SU-DHL-6 (cell line): ENCODE measurements around the gene XIRP2.
"Not testable (repeated sequence)": the region's sequence is repeated elsewhere in the genome, so short reads cannot be mapped to it uniquely, and the experiment has no call there.

Source experiments
- EZH2phosphoT487 ChIP-seq: fragments of 200-600 bp; sonication (generic), shearing (Covaris generic); conservative IDR thresholded peaks from 2 replicates; pipeline ENCODE4 v1.6.1; 2018; ENCODE audit warnings: mild to moderate bottlenecking, antibody characterized with exemption, low read length, moderate library complexity, mixed read lengths
- TF ChIP-seq, protein P1 (sequence below): fragments of 200-600 bp; sonication (generic); IDR thresholded peaks from one replicate; pipeline ENCODE4 v1.5.1; 2017; ENCODE audit warnings: antibody characterized with exemption, mild to moderate bottlenecking, low read length, moderate library complexity; ENCODE audit not compliant: insufficient read depth, poor library complexity, severe bottlenecking

DNA sequence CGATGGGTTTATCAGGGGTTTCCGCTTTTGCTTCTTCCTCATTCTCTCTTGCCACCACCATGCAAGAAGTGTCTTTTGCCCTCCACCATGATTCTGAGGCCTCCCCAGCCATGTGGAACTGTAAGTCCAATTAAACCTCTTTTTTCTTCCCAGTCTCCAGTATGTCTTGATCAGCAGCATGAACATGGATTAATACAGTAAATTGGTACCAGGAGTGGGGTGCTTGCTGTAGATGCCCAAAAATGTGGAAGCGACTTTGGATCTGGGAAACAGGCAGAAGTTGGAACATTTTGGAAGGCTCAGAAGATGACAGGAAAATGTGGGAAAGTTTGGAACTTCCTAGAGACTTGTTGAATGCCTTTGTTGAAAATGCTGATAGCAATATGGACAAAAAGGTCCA lies 146.7 kb downstream of the XIRP2 start:
- TF ChIP-seq, protein P1, sequence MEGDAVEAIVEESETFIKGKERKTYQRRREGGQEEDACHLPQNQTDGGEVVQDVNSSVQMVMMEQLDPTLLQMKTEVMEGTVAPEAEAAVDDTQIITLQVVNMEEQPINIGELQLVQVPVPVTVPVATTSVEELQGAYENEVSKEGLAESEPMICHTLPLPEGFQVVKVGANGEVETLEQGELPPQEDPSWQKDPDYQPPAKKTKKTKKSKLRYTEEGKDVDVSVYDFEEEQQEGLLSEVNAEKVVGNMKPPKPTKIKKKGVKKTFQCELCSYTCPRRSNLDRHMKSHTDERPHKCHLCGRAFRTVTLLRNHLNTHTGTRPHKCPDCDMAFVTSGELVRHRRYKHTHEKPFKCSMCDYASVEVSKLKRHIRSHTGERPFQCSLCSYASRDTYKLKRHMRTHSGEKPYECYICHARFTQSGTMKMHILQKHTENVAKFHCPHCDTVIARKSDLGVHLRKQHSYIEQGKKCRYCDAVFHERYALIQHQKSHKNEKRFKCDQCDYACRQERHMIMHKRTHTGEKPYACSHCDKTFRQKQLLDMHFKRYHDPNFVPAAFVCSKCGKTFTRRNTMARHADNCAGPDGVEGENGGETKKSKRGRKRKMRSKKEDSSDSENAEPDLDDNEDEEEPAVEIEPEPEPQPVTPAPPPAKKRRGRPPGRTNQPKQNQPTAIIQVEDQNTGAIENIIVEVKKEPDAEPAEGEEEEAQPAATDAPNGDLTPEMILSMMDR = not testable (repeated sequence)
- TF ChIP-seq EZH2phosphoT487 = not testable (repeated sequence)
